Kidney (tissue), 14 donors: ENCODE results near the gene RIMS1. TPM values are rescaled to one million over a fixed set of nuclear protein-coding genes. Genes with fewer than 3 reads are reported as not detected.

Experiments
- DNase-seq, 5 donors: peaks; one replicate each; pipeline ENCODE4 v3.0.0-alpha.2; 2013 to 2020
- FAIRE-seq: peaks from 2 replicates; lab custom pipeline; 2012; peaks lifted over from hg19 to GRCh38; lab: Jason Lieb, UNC
- H3K27ac ChIP-seq, 2 donors: one replicate each; pipeline ENCODE4 v1.7.0; 2013; ENCODE audit warnings: low read depth in 2 of 2, low read length in 2 of 2, inconsistent platforms in 1 of 2
- H3K27me3 ChIP-seq: one replicate; pipeline ENCODE4 v1.7.1; 2013; ENCODE audit warnings: low read length, inconsistent platforms; ENCODE audit not compliant: control insufficient read depth, insufficient read depth
- H3K36me3 ChIP-seq, 3 donors: one replicate each; pipeline versions ENCODE4 v1.7.0 to v1.7.1; 2013; ENCODE audit warnings: low read length in 3 of 3, control low read depth in 1 of 3, inconsistent platforms in 1 of 3; ENCODE audit not compliant: insufficient read depth in 3 of 3, control insufficient read depth in 2 of 3
- H3K4me1 ChIP-seq, 3 donors: one replicate each; pipeline versions ENCODE4 v1.7.0 to v1.7.1; 2013; ENCODE audit warnings: low read length in 3 of 3, inconsistent platforms in 1 of 3, low read depth in 1 of 3; ENCODE audit not compliant: control insufficient read depth in 2 of 3, insufficient read depth in 2 of 3
- H3K4me3 ChIP-seq, 3 donors: one replicate each; pipeline versions ENCODE4 v1.7.0 to v1.8.1; 2013; ENCODE audit warnings: low read length in 3 of 3, control low read depth in 1 of 3, inconsistent platforms in 1 of 3
- H3K9ac ChIP-seq, 3 donors: one replicate each; pipeline versions ENCODE4 v1.7.0 to v1.7.1; 2013; ENCODE audit warnings: low read length in 3 of 3, control low read depth in 1 of 3, inconsistent platforms in 1 of 3
- H3K9me3 ChIP-seq, 3 donors: one replicate each; pipeline versions ENCODE4 v1.7.0 to v1.7.1; 2013; ENCODE audit warnings: low read length in 3 of 3, control low read depth in 1 of 3, inconsistent platforms in 1 of 3; ENCODE audit not compliant: control insufficient read depth in 2 of 3, insufficient read depth in 1 of 3
- CTCF ChIP-seq: IDR thresholded peaks from 3 replicates; pipeline ENCODE4 v1.5.1; 2012; ENCODE audit warnings: mild to moderate bottlenecking, moderate library complexity, borderline replicate concordance; ENCODE audit not compliant: insufficient read depth; ENCODE audit errors: extremely low read depth
- intact Hi-C: fragments of 100-400 bp; cut with DNase I; formaldehyde crosslinking; loops from one replicate; pipeline ENCODE4 v1.11.1; 2022
- polyA plus RNA-seq: library from polyadenylated mRNA; stranded (reverse); fragments of 350-450 nt; fragmentation: Illumina TruSeq; extraction: RNeasy Lipid Tissue Mini Kit (QIAGEN cat#74804); gene quantifications from one replicate; pipeline ENCODE4 v1.2.3, GENCODE V29; 2014; ENCODE audit warnings: low read depth, low replicate concordance; ENCODE audit not compliant: insufficient read depth
- total RNA-seq: library from RNA; stranded (reverse); fragmentation: NEBNext Ultra II Directional; extraction: Animal tissue kit (Norgen Biotek cat#: 25700); gene quantifications from one replicate; pipeline ENCODE4 v1.2.1, GENCODE V29; 2021
- donor health status: control.
- donor health status: control.
- donor health status: control.
- donor health status: control.
- donor health status: control.
- donor health status: DM: yes; HTN: yes; CAD: no.
- donor health status: Normal renal cell carcinoma (clear cell type).

Gene RIMS1
- total and polyA plus RNA-seq, 2 donors from 2014 or later = 4.5 TPM; not detected in 1

GRCh38 chr6:71892641-71893040 lies 6.3 kb downstream of the RIMS1 start:
- no peak for DNase-seq
- TF ChIP-seq CTCF = no peak
- intact Hi-C loops = no loop called here

GRCh38 chr6:71900642-71901041 lies 14.3 kb downstream of the RIMS1 start:
- no peak overlapping the region for H3K27ac ChIP-seq

More at GRCh38 chr6:71892641-71893040, 6.3 kb downstream of the RIMS1 start:
- H3K9me3 ChIP-seq = no peaks in the 10 kb centered on the region
- no peaks in the 10 kb centered on the region for H3K4me1 ChIP-seq
- FAIRE-seq = no peak
- H3K27ac ChIP-seq = no peak overlapping the region
- H3K27me3 ChIP-seq = no peaks in the 10 kb centered on the region
- H3K4me3 ChIP-seq = no peak overlapping the region
- H3K36me3 ChIP-seq = no peaks in the 10 kb centered on the region
- no peak overlapping the region for H3K9ac ChIP-seq

GRCh38 chr6:71902261-71902660 lies 15.9 kb downstream of the RIMS1 start:
- TF ChIP-seq CTCF = no peak
- Histone ChIP-seq H3K4me1 (no peaks in the 10 kb centered on the region), H3K27me3 (no peaks in the 10 kb centered on the region), H3K36me3 (no peaks in the 10 kb centered on the region), H3K4me3 (no peak overlapping the region), H3K9me3 (no peaks in the 10 kb centered on the region), H3K9ac (no peak overlapping the region), H3K27ac (no peak overlapping the region)
- no peak for DNase-seq
- intact Hi-C loops = no loop called here
- no peak for FAIRE-seq

More at GRCh38 chr6:71900642-71901041, 14.3 kb downstream of the RIMS1 start:
- DNase-seq (no peak), FAIRE-seq (no peak)
- Histone ChIP-seq H3K4me1 (no peaks in the 10 kb centered on the region), H3K4me3 (no peak overlapping the region), H3K36me3 (no peaks in the 10 kb centered on the region), H3K9ac (no peak overlapping the region), H3K9me3 (no peaks in the 10 kb centered on the region), H3K27me3 (no peaks in the 10 kb centered on the region)
- no peak for TF ChIP-seq CTCF
- intact Hi-C loops = no loop called here

- no peaks in the 10 kb centered on the region for H3K27me3 ChIP-seq
- H3K36me3 ChIP-seq = no peaks in the 10 kb centered on the region
- no peak overlapping the region for H3K4me3 ChIP-seq
- intact Hi-C loops = no loop called here
- no peak overlapping the region for H3K9ac ChIP-seq
- DNase-seq (no peak), FAIRE-seq (no peak)
- H3K9me3 ChIP-seq = no peaks in the 10 kb centered on the region
- no peaks in the 10 kb centered on the region for H3K4me1 ChIP-seq
- TF ChIP-seq CTCF = no peak
- no peak overlapping the region for H3K27ac ChIP-seq
These were observed 20.5 kb downstream of the RIMS1 start for GRCh38 chr6:71906813-71907212.
